Activated CD8-positive, alpha-beta memory T cell treated with anti-CD3 and anti-CD28 coated beads, Interleukin-2, amount 10 ng/mL, durations not matched to agents 7 days and 5 days (primary cell): ENCODE results near the gene SLC6A18. TPM values are rescaled to one million over a fixed set of nuclear protein-coding genes. Genes with fewer than 3 reads are reported as not detected.
"Not testable (repeated sequence)": the region's sequence is repeated elsewhere in the genome, so short reads cannot be mapped to it uniquely, and the experiment has no call there.

Experiments
- ATAC-seq: fragments of 150-1000 bp; cut with Tn5 transposase; one replicate; pipeline ENCODE4 v1.10.0; 2021; ENCODE audit warnings: moderate library complexity
- CTCF ChIA-PET: fragments of 350-600 bp; sonication (Branson Sonifier 250); formaldehyde crosslinking; loops from one replicate; lab custom pipeline; 2021; ENCODE audit warnings: antibody characterized with exemption; lab: Charles Lee
- DNase-seq: peaks from one replicate; pipeline ENCODE4 v3.0.0-alpha.2; 2020
- H3K27ac Mint-ChIP-seq: one replicate; pipeline ENCODE4 v1.8.0; 2021; ENCODE audit warnings: mild to moderate bottlenecking, mixed read lengths
- H3K27me3 Mint-ChIP-seq: one replicate; pipeline ENCODE4 v1.8.0; 2021; ENCODE audit warnings: mixed read lengths
- H3K36me3 Mint-ChIP-seq: one replicate; pipeline ENCODE4 v1.8.0; 2021; ENCODE audit warnings: mild to moderate bottlenecking, mixed read lengths
- H3K4me1 Mint-ChIP-seq: one replicate; pipeline ENCODE4 v1.8.0; 2021; ENCODE audit warnings: mixed read lengths
- H3K4me3 Mint-ChIP-seq: one replicate; pipeline ENCODE4 v1.8.0; 2021; ENCODE audit warnings: mild to moderate bottlenecking, moderate library complexity, mixed read lengths
- H3K9me3 Mint-ChIP-seq: one replicate; pipeline ENCODE4 v1.8.0; 2022; ENCODE audit warnings: low read depth, mixed read lengths
- total RNA-seq, 2 experiments: library from RNA; stranded (reverse); gene quantifications; one replicate each; pipeline ENCODE4 v1.2.3, GENCODE V29; 2021

SLC6A18 gene
- total RNA-seq, 2 experiments from 2014 or later: not detected

DNA sequence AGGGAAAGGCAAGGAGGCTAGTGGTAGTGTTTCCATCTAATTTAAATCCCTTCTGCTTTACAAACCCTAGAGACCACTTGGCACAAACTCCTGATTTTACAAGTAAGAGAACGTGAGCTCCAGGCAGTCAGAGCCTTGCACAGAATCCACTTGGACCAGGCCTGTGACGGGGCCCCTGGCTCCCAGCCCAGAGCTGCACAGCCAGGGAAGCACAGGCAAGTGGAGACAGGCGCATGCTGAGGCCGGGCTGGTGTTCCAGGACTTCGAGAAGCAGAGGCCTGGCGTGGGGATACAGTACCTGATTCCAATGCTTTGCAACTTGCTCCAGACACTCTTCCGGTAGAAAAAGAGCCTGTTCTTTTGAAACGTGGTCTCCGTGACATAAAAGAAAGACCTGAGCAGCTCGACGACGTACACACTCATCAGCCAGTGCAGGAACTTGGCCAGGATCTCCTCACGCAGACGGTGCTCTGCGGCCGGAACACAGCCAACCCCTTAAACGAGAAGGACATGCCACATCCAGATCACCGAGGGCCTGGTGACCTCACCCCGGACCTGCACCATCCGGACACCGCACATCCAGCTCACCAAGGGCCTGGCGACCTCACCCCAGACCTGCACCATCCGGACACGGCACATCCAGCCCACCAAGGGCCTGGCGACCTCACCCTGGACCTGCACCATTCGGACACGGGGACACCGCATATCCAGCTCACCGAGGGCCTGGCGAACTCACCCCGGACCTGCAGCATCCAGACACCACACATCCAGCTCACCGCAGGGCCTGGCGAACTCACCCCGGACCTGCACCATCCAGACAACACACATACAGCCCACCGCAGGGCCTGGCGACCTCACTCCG, 57.2 kb downstream of the SLC6A18 start:
- Mint-ChIP-seq H3K4me3 (no peak overlapping the region), H3K4me1 (no peaks in the 10 kb centered on the region), H3K27ac (no peak overlapping the region), H3K36me3 (peaks cover 2% of the 10 kb centered on the region), H3K9me3 (peaks cover 4% of the 10 kb centered on the region), H3K27me3 (no peaks in the 10 kb centered on the region)
- CTCF ChIA-PET: no interaction called here
- DNase-seq: no peak
- no peak for ATAC-seq

DNA sequence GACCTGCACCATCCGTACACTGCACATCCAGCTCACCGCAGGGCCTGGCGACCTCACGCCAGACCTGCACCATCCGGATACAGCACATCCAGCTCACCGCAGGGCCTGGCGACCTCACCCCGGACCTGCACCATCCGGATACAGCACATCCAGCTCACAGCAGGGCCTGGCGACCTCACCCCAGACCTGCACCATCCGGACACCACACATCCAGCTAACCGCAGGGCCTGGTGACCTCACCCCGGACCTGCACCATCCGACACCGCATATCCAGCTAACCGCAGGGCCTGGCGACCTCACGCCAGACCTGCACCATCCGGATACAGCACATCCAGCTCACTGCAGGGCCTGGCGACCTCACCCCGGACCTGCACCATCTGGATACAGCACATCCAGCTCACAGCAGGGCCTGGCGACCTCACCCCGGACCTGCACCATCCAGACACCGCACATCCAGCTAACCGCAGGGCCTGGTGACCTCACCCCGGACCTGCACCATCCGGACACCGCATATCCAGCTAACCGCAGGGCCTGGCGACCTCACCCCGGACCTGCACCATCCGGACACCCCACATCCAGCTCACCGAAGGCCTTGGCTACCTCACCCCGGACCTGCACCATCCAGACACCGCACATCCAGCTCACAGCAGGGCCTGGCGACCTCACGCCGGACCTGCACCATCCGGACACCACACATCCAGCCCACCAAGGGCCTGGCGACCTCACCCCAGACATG, 58.0 kb downstream of the SLC6A18 start:
- CTCF ChIA-PET, H3K9me3 Mint-ChIP-seq, H3K4me1 Mint-ChIP-seq, DNase-seq, H3K27me3 Mint-ChIP-seq, ATAC-seq, H3K27ac Mint-ChIP-seq, H3K4me3 Mint-ChIP-seq, H3K36me3 Mint-ChIP-seq: not testable (repeated sequence)

DNA sequence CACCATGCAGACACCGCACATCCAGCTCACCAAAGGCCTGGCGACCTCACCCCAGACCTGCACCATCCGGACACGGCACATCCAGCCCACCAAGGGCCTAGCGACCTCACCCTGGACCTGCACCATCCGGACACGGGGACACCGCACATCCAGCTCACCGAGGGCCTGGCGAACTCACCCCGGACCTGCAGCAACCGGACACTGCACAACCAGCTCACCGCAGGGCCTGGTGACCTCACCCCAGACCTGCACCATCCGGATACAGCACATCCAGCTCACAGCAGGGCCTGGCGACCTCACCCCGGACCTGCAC, 58.5 kb downstream of the SLC6A18 start:
- H3K27ac Mint-ChIP-seq, H3K27me3 Mint-ChIP-seq, H3K36me3 Mint-ChIP-seq, H3K9me3 Mint-ChIP-seq, H3K4me1 Mint-ChIP-seq, DNase-seq, CTCF ChIA-PET, H3K4me3 Mint-ChIP-seq, ATAC-seq: not testable (repeated sequence)

- H3K27ac Mint-ChIP-seq: not testable (repeated sequence)
Measured at GRCh38 chr5:1284336-1284970, 59.3 kb downstream of the SLC6A18 start.

DNA sequence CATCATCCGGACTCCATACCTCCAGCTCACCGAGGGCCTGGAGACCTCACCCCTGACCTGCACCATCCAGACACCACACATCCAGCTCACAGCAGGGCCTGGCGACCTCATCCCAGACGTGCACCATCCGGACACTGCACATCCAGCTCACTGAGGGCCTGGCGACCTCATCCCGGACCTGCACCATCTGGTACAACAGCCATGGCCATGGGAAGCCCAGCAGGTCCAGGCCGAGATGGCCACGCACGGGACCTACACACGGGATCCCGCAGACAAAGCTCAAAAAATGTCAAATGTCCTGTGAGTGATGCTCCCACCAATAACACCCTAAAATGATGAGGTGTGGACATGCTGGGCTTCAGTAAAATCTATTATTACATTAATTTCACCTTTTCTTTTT, 60.0 kb downstream of the SLC6A18 start:
- Mint-ChIP-seq H3K9me3 (peaks cover 5% of the 10 kb centered on the region), H3K4me1 (no peaks in the 10 kb centered on the region), H3K4me3 (no peak overlapping the region), H3K27me3 (no peaks in the 10 kb centered on the region), H3K36me3 (peaks cover 7% of the 10 kb centered on the region), H3K27ac (no peak overlapping the region)
- ATAC-seq (no peak), DNase-seq (no peak)
- CTCF ChIA-PET: no interaction called here

More at GRCh38 chr5:1284336-1284970, 59.3 kb downstream of the SLC6A18 start:
- H3K4me1 Mint-ChIP-seq, ATAC-seq, H3K4me3 Mint-ChIP-seq, H3K27me3 Mint-ChIP-seq, H3K9me3 Mint-ChIP-seq, DNase-seq, H3K36me3 Mint-ChIP-seq, CTCF ChIA-PET: not testable (repeated sequence)

- ATAC-seq (no peak), DNase-seq (no peak)
- Mint-ChIP-seq H3K27me3 (no peaks in the 10 kb centered on the region), H3K4me1 (no peaks in the 10 kb centered on the region), H3K4me3 (no peak overlapping the region), H3K27ac (no peak overlapping the region), H3K9me3 (peaks cover 5% of the 10 kb centered on the region), H3K36me3 (peaks cover 7% of the 10 kb centered on the region)
- CTCF ChIA-PET: no interaction called here
Measured at GRCh38 chr5:1285883-1286291, 60.7 kb downstream of the SLC6A18 start.

- H3K9me3 Mint-ChIP-seq: peaks cover 5% of the 10 kb centered on the region
- H3K4me3 Mint-ChIP-seq: no peak overlapping the region
- H3K27me3 Mint-ChIP-seq: peaks cover 2% of the 10 kb centered on the region
- DNase-seq (no peak), ATAC-seq (no peak)
- H3K27ac Mint-ChIP-seq: no peak overlapping the region
- H3K36me3 Mint-ChIP-seq: peaks cover 7% of the 10 kb centered on the region
- CTCF ChIA-PET: no interaction called here
- peaks cover 1% of the 10 kb centered on the region for H3K4me1 Mint-ChIP-seq
Measured at GRCh38 chr5:1288439-1289335, 63.5 kb downstream of the SLC6A18 start.

GRCh38 chr5:1289559-1289958, 64.4 kb downstream of the SLC6A18 start:
- H3K4me1 Mint-ChIP-seq, H3K27ac Mint-ChIP-seq, H3K27me3 Mint-ChIP-seq, H3K9me3 Mint-ChIP-seq, ATAC-seq, DNase-seq, H3K4me3 Mint-ChIP-seq, H3K36me3 Mint-ChIP-seq, CTCF ChIA-PET: not testable (repeated sequence)

DNA sequence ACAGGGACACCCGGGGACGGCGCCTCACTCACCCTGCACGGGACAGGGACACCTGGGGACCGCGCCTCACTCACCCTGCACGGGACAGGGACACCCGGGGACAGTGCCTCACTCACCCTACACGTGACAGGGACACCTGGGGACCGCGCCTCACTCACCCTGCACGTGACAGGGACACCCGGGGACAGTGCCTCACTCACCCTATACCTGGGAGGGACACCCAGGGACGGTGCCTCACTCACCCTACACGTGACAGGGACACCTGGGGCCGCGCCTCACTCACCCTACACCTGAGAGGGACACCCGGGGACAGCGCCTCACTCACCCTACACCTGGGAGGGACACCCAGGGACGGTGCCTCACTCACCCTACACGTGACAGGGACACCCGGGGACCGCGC, 65.8 kb downstream of the SLC6A18 start:
- CTCF ChIA-PET, H3K4me1 Mint-ChIP-seq, H3K27me3 Mint-ChIP-seq, H3K4me3 Mint-ChIP-seq, DNase-seq, ATAC-seq, H3K9me3 Mint-ChIP-seq, H3K36me3 Mint-ChIP-seq, H3K27ac Mint-ChIP-seq: not testable (repeated sequence)

GRCh38 chr5:1291611-1292080, 66.5 kb downstream of the SLC6A18 start:
- Mint-ChIP-seq H3K4me1 (peaks cover 2% of the 10 kb centered on the region), H3K36me3 (peaks cover 5% of the 10 kb centered on the region), H3K9me3 (peaks cover 5% of the 10 kb centered on the region), H3K27ac (no peak overlapping the region), H3K4me3 (no peak overlapping the region), H3K27me3 (peaks cover 12% of the 10 kb centered on the region)
- ATAC-seq (no peak), DNase-seq (no peak)
- CTCF ChIA-PET: no interaction called here

DNA sequence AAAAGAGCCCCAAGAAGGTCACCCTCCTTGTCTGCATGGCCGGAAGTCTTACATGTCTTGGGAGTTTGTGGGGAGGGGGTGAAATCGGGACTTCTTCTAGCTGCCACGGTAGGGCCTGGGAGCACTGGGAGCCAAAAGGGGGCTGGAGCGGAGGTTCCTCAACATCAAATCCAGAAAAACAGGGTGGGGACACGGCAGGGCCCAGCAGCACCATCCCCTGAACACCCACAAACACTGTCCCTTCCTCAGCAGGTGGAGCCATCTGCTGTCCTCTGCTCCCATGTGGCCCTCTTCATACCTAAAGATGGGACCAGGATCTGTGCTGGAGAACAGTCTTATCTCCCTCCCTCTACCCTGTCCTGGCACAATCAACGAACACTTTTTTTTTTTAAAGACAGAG, 67.0 kb downstream of the SLC6A18 start:
- no peak overlapping the region for H3K27ac Mint-ChIP-seq
- peaks cover 5% of the 10 kb centered on the region for H3K36me3 Mint-ChIP-seq
- DNase-seq: no peak
- peaks cover 2% of the 10 kb centered on the region for H3K4me1 Mint-ChIP-seq
- CTCF ChIA-PET: no interaction called here
- H3K9me3 Mint-ChIP-seq: peaks cover 5% of the 10 kb centered on the region
- no peak overlapping the region for H3K4me3 Mint-ChIP-seq
- no peak for ATAC-seq
- peaks cover 15% of the 10 kb centered on the region for H3K27me3 Mint-ChIP-seq

DNA sequence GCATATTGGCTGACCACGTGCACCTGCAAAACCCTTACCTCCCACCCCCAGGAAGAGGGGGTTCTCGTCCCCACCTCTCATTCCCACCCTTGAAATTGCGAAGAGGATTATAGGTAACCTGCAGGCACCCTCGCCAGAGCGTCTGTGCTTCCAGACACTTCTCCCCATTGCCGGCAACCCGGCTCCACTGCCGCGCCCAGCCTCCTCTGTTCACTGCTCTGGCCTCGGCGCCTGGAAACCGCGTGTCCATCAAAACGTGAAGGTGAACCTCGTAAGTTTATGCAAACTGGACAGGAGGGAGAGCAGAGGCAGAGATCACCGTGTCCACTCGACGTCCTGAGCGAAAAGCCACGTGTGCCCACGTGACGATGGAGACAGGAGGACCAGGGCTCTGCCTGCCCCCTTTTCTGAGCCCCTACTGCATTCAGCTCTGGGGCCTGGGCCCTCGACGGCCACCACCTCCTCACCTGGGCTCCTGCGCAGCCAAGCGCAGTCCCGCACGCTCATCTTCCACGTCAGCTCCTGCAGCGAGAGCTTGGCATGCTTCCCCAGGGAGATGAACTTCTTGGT, 67.8 kb downstream of the SLC6A18 start:
- no peak for DNase-seq
- CTCF ChIA-PET: no interaction called here
- Mint-ChIP-seq H3K9me3 (peaks cover 5% of the 10 kb centered on the region), H3K4me3 (no peak overlapping the region), H3K36me3 (peaks cover 5% of the 10 kb centered on the region), H3K27me3 (peaks cover 15% of the 10 kb centered on the region), H3K27ac (no peak overlapping the region), H3K4me1 (peaks cover 2% of the 10 kb centered on the region)
- no peak for ATAC-seq
